Ectodermal cell (in vitro differentiated cells): ENCODE data around the gene RTN3.

ENCODE experiments used
- H3K27ac ChIP-seq: 2 replicates; pipeline ENCODE4 v1.7.0; 2013; ENCODE audit warnings: mild to moderate bottlenecking, low read depth, low read length; ENCODE audit not compliant: insufficient read depth, poor library complexity, severe bottlenecking
- H3K27me3 ChIP-seq: 2 replicates; pipeline ENCODE4 v1.7.0; 2013; ENCODE audit warnings: mild to moderate bottlenecking, low read length; ENCODE audit not compliant: insufficient read depth, control insufficient read depth, poor library complexity, severe bottlenecking
- H3K36me3 ChIP-seq: one replicate; pipeline ENCODE4 v1.7.0; 2013; ENCODE audit warnings: low read length; ENCODE audit not compliant: control insufficient read depth, insufficient read depth
- H3K4me1 ChIP-seq: one replicate; pipeline ENCODE4 v1.7.0; 2013; ENCODE audit warnings: low read length; ENCODE audit not compliant: control insufficient read depth, insufficient read depth
- H3K4me3 ChIP-seq: 2 replicates; pipeline ENCODE4 v1.7.0; 2013; ENCODE audit warnings: low read depth, low read length, control low read depth; ENCODE audit not compliant: insufficient read depth
- H3K9me3 ChIP-seq: 2 replicates; pipeline ENCODE4 v1.7.0; 2013; ENCODE audit warnings: mild to moderate bottlenecking, low read length, moderate library complexity; ENCODE audit not compliant: control insufficient read depth
- WGBS, 2 experiments: methylation state at CpG; one replicate each; pipeline ENCODE4 v1.1.7; 2013; ENCODE audit warnings: missing lambda C conversion rate in 2 of 2; 5-methylcytosine and 5-hydroxymethylcytosine counted together

RTN3 gene

DNA sequence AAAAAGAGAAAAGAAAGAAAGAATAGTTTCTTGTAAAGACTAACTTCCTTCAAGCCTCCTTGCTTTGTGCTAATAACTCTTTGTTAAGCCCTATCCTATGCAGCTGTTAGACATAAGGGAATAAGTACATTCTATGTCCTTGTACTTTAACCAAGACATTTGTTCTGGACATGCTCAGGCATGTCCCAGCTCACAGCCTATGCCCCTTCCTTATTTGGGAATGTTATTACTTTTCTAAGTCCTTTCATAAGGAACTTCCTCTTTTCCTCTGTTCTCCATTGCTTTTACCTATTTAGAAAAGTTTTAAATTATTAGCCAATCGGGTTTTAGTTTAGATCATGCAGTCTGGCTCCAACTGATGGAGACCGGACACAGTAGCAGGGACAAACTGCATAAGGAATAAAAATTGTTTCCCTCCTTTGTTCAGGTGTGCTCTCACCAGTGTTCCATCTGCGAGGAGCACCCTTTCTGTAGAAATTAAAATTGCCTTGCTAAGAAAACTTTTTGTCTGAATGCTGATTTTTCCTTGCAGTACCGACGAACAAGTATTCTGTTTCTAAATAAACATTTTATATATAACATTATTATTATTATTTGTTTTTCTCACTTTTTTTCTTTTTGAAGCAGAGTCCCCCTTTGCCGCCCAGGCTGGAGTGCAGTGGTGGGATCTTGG, 110.3 kb downstream of the RTN3 start:
- Histone ChIP-seq H3K36me3 (no peaks in the 10 kb centered on the region), H3K4me1 (no peaks in the 10 kb centered on the region), H3K4me3 (no peak overlapping the region), H3K9me3 (no peaks in the 10 kb centered on the region), H3K27ac (no peak overlapping the region), H3K27me3 (no peaks in the 10 kb centered on the region)
- WGBS, 2 experiments = 94 to 98% methylated on average over 4 of the region's 6 CpGs

DNA sequence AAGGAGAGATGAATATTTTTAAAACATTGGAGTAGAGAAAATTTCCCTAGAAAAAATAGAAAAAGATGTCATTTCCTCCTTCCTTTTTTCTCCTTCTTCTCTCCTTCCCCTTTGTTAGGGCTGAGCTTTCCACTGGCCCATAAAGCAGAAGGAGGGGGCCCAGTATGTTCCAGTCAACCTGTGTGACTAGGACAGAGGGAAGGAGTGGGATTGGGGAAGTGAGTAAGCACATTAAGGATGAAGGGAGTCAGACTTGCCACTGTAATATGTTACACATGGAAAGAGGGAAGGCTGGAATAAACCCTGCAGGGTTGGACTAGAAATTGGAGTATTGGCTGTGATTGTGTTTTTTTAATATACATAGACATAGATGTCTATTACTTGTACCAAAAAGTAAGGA, 111.9 kb downstream of the RTN3 start:
- Histone ChIP-seq H3K36me3 (no peaks in the 10 kb centered on the region), H3K4me3 (no peak overlapping the region), H3K27me3 (no peaks in the 10 kb centered on the region), H3K27ac (no peak overlapping the region), H3K4me1 (no peaks in the 10 kb centered on the region), H3K9me3 (no peaks in the 10 kb centered on the region)

DNA sequence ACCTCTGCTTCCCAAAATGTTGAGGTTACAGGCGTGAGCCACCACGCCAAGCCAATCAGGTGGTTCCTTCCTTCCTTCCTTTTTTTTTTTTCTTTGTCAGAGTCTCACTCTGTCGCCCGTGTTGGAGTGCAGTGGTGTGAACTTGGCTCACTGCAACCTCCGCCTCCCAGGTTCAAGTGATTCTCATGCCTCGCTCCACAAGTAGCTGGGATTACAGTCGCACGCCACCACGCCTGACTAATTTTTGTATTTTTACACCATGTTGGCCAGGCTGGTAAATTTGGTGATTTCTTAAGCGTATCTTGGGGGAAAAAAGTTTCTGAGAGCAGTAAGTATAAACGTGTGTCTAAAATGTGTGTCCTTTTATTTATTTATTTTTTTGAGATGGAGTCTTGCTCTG, 113.8 kb downstream of the RTN3 start:
- no peak overlapping the region for H3K27ac ChIP-seq
- H3K4me1 ChIP-seq = no peaks in the 10 kb centered on the region
- no peak overlapping the region for H3K4me3 ChIP-seq
- no peaks in the 10 kb centered on the region for H3K9me3 ChIP-seq
- H3K36me3 ChIP-seq = no peaks in the 10 kb centered on the region
- H3K27me3 ChIP-seq = no peaks in the 10 kb centered on the region
- 91 to 92% methylated on average over 11 of the region's 11 CpGs for WGBS, 2 experiments

DNA sequence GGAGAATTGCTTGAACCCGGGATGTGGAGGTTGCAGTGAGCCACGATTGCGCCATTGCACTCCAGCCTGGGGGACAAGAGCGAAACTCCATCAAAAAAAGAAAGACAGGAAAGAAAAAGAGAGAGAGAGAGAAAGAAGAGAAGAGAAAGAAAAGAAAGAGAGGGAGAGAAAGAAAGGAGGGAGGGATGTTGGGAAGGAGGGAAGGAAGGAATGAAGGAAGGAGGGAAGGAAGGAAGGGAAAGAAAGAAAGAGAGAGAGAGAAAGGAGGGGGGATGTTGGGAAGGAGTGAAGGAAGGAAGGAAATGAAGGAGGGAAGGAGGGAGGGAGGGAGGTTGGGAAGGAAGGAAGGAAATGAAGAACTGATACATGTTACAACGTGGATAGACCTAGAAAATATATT, 119.6 kb downstream of the RTN3 start:
- H3K4me1 ChIP-seq = no peaks in the 10 kb centered on the region
- H3K4me3 ChIP-seq = no peak overlapping the region
- no peaks in the 10 kb centered on the region for H3K36me3 ChIP-seq
- WGBS, 2 experiments = 81 to 82% methylated on average over 4 of the region's 5 CpGs
- H3K27ac ChIP-seq = no peak overlapping the region
- H3K27me3 ChIP-seq = no peaks in the 10 kb centered on the region
- no peaks in the 10 kb centered on the region for H3K9me3 ChIP-seq

DNA sequence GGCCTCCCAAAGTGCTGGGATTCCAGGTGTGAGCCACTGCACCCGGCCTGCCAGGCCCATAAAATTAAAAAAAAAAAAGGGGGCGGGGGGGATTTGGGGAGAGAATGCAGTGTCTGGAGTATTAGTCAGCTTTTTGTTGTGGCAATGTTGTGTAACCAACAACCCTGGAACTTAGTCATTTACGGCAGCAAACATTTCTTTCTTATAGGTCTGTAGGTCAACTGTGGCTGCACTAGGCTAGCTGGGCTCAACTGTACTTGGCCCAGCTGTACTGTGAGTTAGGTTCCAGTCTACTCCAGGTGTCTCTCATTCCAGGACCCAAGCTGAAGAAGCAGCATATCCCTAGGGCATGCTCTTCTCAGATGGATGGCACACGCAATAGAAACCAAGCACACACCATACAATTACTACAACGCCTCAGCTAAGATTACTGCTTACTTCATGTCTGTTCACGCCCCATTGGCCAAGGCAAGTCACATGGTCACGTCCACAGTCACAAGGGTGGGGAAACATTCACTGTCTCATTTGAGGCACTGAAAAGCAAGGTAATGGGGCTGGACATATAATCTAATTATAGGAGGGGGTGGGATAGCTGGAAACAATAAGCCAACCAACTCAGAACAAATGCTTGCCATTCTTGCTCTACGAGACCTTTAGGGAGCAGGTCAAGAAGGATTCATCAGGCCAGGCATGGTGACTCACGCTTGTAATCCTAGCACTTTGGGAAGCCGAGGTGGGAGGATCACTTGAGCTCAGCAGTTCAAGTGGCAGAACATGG, 121.5 kb downstream of the RTN3 start:
- H3K36me3 ChIP-seq = no peaks in the 10 kb centered on the region
- no peak overlapping the region for H3K27ac ChIP-seq
- no peaks in the 10 kb centered on the region for H3K27me3 ChIP-seq
- 91 to 96% methylated on average over 10 of the region's 10 CpGs for WGBS, 2 experiments
- no peaks in the 10 kb centered on the region for H3K9me3 ChIP-seq
- H3K4me1 ChIP-seq = no peaks in the 10 kb centered on the region
- no peak overlapping the region for H3K4me3 ChIP-seq

DNA sequence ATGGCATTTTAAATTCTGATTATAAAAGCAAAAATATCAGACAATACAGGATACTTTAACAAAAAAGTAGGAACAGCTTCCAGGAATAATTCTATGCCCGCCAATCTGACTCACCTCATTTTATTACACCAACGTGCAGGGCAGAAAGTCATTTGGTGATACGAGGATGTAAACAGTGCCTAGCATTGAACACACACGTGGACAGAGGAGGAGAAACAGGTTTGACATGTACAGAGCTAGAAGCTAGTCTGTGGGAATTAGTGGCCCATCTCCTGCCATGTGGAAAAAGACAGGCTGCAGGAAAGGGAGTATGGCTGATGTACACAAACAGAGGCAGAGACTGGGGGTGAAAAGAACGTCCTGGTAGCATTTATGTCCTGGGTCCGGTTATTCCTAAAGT, 123.0 kb downstream of the RTN3 start:
- Histone ChIP-seq H3K4me3 (no peak overlapping the region), H3K27ac (no peak overlapping the region), H3K27me3 (no peaks in the 10 kb centered on the region), H3K9me3 (no peaks in the 10 kb centered on the region), H3K4me1 (no peaks in the 10 kb centered on the region), H3K36me3 (no peaks in the 10 kb centered on the region)
- WGBS, 2 experiments = 93 to 97% methylated on average over 6 of the region's 6 CpGs

DNA sequence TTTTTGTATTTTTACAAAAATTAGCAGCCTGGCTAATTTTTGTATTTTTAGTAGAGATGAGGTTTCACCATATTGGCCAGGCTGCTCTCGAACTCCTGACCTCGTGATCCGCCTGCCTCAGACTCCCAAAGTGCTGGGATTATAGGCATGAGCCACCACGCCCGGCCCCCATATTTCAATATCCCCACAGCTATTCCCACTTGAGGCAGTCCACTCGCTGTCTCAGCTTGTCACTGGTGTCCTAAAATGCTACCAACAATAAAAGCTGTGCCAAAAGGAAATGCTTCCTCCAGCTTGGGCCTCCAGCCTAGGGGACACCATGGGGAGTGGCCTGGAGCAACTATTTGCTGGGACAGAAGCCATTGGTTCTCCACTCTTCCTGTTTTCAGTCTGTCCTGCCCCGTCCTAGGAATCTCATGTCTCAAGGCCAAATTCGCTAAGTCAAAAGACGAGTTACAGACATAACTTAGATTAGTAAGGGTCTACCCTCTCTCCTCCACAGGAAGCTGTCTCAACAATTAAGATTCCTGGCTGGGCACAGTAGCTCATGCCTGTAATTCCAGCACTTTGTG, 124.6 kb downstream of the RTN3 start:
- H3K4me1 ChIP-seq = no peaks in the 10 kb centered on the region

More for the DNA sequence above, 124.6 kb downstream of the RTN3 start:
- H3K27me3 ChIP-seq = no peaks in the 10 kb centered on the region
- WGBS, 2 experiments = 90 to 92% methylated on average over 9 of the region's 9 CpGs
- no peaks in the 10 kb centered on the region for H3K36me3 ChIP-seq
- no peak overlapping the region for H3K4me3 ChIP-seq
- no peak overlapping the region for H3K27ac ChIP-seq
- no peaks in the 10 kb centered on the region for H3K9me3 ChIP-seq
